ENCODE measurements around the gene FTO.

Gene FTO

DNA sequence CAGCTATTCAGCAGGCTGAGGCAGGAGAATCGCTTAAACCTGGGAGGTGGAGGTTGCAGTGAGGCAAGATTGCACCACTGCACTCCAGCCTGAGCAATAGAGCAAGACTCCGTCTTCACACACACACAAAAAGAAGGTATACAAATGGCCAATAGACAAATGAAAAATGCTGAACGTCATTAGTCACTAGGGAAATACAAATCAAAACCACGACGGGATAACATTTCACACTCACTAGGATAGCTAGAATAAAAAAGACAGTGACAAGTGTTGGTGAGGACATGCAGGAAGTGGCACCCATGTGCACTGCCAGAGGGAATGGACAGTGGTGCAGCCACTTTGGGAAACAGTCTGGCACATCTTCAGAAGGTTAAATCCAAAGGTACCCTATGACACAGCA lies 172.9 kb downstream of the FTO start:
- no peak overlapping the region for H3K4me3 ChIP-seq (ENCODE audit: low read depth in 1 of 2, low read length in 1 of 2)
- TF ChIP-seq, protein P1, sequence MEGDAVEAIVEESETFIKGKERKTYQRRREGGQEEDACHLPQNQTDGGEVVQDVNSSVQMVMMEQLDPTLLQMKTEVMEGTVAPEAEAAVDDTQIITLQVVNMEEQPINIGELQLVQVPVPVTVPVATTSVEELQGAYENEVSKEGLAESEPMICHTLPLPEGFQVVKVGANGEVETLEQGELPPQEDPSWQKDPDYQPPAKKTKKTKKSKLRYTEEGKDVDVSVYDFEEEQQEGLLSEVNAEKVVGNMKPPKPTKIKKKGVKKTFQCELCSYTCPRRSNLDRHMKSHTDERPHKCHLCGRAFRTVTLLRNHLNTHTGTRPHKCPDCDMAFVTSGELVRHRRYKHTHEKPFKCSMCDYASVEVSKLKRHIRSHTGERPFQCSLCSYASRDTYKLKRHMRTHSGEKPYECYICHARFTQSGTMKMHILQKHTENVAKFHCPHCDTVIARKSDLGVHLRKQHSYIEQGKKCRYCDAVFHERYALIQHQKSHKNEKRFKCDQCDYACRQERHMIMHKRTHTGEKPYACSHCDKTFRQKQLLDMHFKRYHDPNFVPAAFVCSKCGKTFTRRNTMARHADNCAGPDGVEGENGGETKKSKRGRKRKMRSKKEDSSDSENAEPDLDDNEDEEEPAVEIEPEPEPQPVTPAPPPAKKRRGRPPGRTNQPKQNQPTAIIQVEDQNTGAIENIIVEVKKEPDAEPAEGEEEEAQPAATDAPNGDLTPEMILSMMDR (IDR thresholded peaks at IDR 0.05), result no peak
- no peaks in the 10 kb centered on the region for H3K9me3 ChIP-seq
- H3K36me3 ChIP-seq, result peaks cover 6% of the 10 kb centered on the region
- H3K27me3 ChIP-seq, result no peaks in the 10 kb centered on the region
- H3K27ac ChIP-seq, result no peak overlapping the region
- no peaks in the 10 kb centered on the region for H3K4me1 ChIP-seq (ENCODE audit: control insufficient read depth in 1 of 2, insufficient read depth in 1 of 2, low read depth in 1 of 2, low read length in 1 of 2)

DNA sequence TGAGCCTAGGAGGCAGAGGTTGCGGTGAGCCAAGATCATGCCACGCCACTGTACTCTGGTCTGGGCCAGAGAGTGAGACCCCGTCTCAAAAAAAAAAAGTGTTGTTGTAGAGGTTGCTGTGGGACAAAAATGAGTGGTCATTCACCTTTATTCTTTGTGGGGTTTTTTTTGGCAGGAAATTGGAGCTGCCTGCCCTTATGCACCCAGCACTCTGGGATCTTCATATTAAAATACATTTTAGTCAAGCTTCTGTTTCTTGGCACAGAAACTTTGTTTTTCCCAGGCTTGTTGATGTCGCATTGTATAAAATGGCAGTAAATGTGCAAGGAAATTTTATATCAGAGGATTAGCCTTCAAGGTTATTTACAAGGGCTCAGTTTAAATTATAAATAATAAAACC lies 174.3 kb downstream of the FTO start:
- Histone ChIP-seq H3K9me3 (no peaks in the 10 kb centered on the region), H3K4me1 (ENCODE audit: control insufficient read depth in 1 of 2, insufficient read depth in 1 of 2, low read depth in 1 of 2, low read length in 1 of 2) (no peaks in the 10 kb centered on the region), H3K27ac (no peak overlapping the region), H3K4me3 (ENCODE audit: low read depth in 1 of 2, low read length in 1 of 2) (no peak overlapping the region), H3K27me3 (no peaks in the 10 kb centered on the region), H3K36me3 (peaks cover 6% of the 10 kb centered on the region)
- TF ChIP-seq, protein P1 (IDR thresholded peaks at IDR 0.05), result no peak

DNA sequence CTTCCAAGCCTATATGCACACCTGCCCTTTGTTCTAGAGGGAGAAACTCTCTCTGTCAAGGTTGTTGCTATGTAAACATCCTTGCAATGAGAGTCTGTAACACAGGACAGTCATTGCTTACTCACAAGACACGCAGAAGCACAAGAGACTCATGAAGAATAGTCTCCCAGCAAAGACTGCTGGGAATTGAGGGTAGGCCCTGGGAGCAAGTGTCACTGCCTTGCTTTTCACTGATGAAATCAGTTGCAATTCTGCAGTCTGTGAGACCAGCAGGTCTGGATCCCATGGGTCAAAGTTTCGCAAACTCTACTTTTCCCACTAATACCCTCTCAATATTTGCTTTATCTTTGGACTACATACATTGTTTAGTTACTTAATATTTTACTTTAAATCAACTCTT lies 177.4 kb downstream of the FTO start:
- no peak overlapping the region for H3K27ac ChIP-seq
- H3K4me3 ChIP-seq (ENCODE audit: low read depth in 1 of 2, low read length in 1 of 2), result no peak overlapping the region
- H3K9me3 ChIP-seq, result no peaks in the 10 kb centered on the region
- H3K36me3 ChIP-seq, result peaks cover 6% of the 10 kb centered on the region
- TF ChIP-seq, protein P1 (IDR thresholded peaks at IDR 0.05), result no peak
- H3K4me1 ChIP-seq (ENCODE audit: control insufficient read depth in 1 of 2, insufficient read depth in 1 of 2, low read depth in 1 of 2, low read length in 1 of 2), result no peaks in the 10 kb centered on the region
- H3K27me3 ChIP-seq, result no peaks in the 10 kb centered on the region

- Histone ChIP-seq H3K36me3 (peaks cover 6% of the 10 kb centered on the region), H3K27ac (no peak overlapping the region)
- TF ChIP-seq, protein P1 (IDR thresholded peaks at IDR 0.05), result no peak
Observed at GRCh38 chr16:53882310-53882709, 178.4 kb downstream of the FTO start.

GRCh38 chr16:53884748-53885147 lies 180.8 kb downstream of the FTO start:
- Histone ChIP-seq H3K27me3 (no peaks in the 10 kb centered on the region), H3K36me3 (peaks cover 15% of the 10 kb centered on the region), H3K4me1 (ENCODE audit: control insufficient read depth in 1 of 2, insufficient read depth in 1 of 2, low read depth in 1 of 2, low read length in 1 of 2) (no peaks in the 10 kb centered on the region), H3K27ac (no peak overlapping the region), H3K4me3 (ENCODE audit: low read depth in 1 of 2, low read length in 1 of 2) (no peak overlapping the region), H3K9me3 (no peaks in the 10 kb centered on the region)
- TF ChIP-seq, protein P1 (IDR thresholded peaks at IDR 0.05), result no peak

More at GRCh38 chr16:53882310-53882709, 178.4 kb downstream of the FTO start:
- no peaks in the 10 kb centered on the region for H3K27me3 ChIP-seq
- no peaks in the 10 kb centered on the region for H3K9me3 ChIP-seq
- no peaks in the 10 kb centered on the region for H3K4me1 ChIP-seq (ENCODE audit: control insufficient read depth in 1 of 2, insufficient read depth in 1 of 2, low read depth in 1 of 2, low read length in 1 of 2)
- no peak overlapping the region for H3K4me3 ChIP-seq (ENCODE audit: low read depth in 1 of 2, low read length in 1 of 2)

Data from neutrophil (primary cell).